ENCODE measurements around the gene SH2D1A. TPM values are rescaled to one million over a fixed set of nuclear protein-coding genes. Genes with fewer than 3 reads are reported as not detected.
"Not testable (repeated sequence)": the region's sequence is repeated elsewhere in the genome, so short reads cannot be mapped to it uniquely, and the experiment has no call there.

The SH2D1A gene
- total RNA-seq, 1 donor = not detected

DNA sequence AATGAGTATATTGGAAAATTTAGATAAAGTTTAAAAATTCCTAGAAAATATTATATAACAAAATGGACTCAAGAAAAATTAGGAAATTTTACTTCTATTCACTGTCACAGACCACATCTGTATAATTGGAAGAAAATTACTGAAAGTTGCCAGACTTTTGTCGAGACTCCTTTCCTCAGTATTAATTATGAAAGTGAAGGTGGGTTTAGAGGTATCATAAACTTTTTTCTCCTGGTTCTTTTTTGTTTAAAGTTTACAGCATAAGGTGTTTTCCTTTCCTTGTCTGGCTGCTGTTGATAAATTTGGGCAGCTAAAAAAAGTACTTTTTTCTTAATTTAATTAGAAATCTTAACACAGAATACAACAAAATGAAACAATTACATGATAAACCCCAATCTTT lies 20.6 kb upstream of the SH2D1A start:
- Histone ChIP-seq H3K36me3 (ENCODE audit: insufficient read depth, low read length) (no peaks in the 10 kb centered on the region), H2AFZ (ENCODE audit: low read length) (no peak overlapping the region), H3K27me3 (ENCODE audit: insufficient read depth, low read length) (no peaks in the 10 kb centered on the region), H3K4me1 (ENCODE audit: insufficient read depth, low read length) (no peaks in the 10 kb centered on the region), H3K27ac (ENCODE audit: low read depth, low read length) (no peak overlapping the region), H3K4me3 (ENCODE audit: insufficient read depth, low read length) (no peak overlapping the region), H3K4me2 (ENCODE audit: insufficient read depth, low read length) (no peak overlapping the region), H4K20me1 (ENCODE audit: insufficient read depth, low read length) (no peaks in the 10 kb centered on the region), H3K79me2 (ENCODE audit: insufficient read depth, low read length) (no peaks in the 10 kb centered on the region), H3K9me3 (ENCODE audit: low read depth, low read length) (no peaks in the 10 kb centered on the region)
- no peak for DNase-seq (ENCODE audit: insufficient read length, low spot score, missing footprints)
- TF ChIP-seq CTCF (IDR thresholded peaks at IDR 0.05; ENCODE audit: extremely low read depth, low read depth, low read length) = no peak

- Histone ChIP-seq H3K9me3 (ENCODE audit: low read depth, low read length) (no peaks in the 10 kb centered on the region), H3K27me3 (ENCODE audit: insufficient read depth, low read length) (no peaks in the 10 kb centered on the region), H3K36me3 (ENCODE audit: insufficient read depth, low read length) (no peaks in the 10 kb centered on the region), H4K20me1 (ENCODE audit: insufficient read depth, low read length) (no peaks in the 10 kb centered on the region), H3K4me3 (ENCODE audit: insufficient read depth, low read length) (no peak overlapping the region), H3K79me2 (ENCODE audit: insufficient read depth, low read length) (no peaks in the 10 kb centered on the region), H3K4me2 (ENCODE audit: insufficient read depth, low read length) (no peak overlapping the region), H2AFZ (ENCODE audit: low read length) (no peak overlapping the region), H3K4me1 (ENCODE audit: insufficient read depth, low read length) (no peaks in the 10 kb centered on the region), H3K27ac (ENCODE audit: low read depth, low read length) (no peak overlapping the region)
- no peak for TF ChIP-seq CTCF (IDR thresholded peaks at IDR 0.05; ENCODE audit: extremely low read depth, low read depth, low read length)
- DNase-seq (ENCODE audit: insufficient read length, low spot score, missing footprints) = no peak
Observed at GRCh38 chrX:124328765-124329164, 17.6 kb upstream of the SH2D1A start.

DNA sequence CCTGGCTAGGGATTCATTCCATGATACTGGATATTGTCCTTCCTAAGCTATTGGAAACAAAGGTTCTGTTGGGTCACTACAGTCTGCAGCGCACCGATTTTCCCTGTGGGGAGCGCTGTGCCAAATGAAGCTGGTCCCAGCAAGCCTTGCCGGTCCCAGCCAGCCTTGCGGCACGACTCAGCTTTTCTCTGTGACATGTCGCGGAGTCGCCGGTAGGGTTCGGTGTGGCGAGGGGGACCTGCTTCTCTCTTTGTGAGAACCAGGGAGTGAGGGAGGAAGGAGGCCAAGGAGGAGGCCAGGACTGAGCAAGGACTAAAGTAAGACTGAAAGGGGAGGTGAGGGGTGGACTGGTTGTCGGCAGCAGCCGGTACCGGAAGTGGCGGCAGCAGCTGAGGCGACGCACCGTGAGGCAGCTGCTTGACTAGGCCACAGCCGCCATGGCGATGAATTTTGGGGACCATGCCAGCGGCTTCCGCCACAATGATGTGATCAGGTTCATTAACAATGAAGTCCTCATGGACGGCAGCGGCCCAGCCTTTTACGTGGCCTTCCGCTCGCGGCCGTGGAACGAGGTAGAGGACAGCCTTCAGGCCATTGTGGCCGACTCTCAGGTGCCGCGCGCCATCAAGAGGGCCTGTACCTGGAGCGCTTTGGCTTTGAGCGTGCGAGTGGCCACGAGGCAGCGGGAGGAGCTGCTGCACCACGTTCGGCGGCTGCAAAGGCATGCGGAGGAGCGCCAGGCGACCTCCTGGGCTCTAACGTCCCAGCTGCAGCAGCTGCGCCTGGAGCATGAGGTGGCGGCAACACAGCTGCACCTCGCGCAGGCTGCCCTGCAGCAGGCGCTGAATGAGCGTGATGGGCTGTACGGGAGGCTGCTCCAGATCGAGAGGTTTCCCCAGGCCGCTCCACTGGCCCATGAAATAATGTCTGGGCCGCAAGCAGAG lies 13.6 kb upstream of the SH2D1A start, which contains the start of gene TEX13D:
Gene TEX13D, plus strand, starts transcription at position 180 of the 944 bp plus-strand sequence. Its CDS starts 258 bp downstream, at position 438.
- TF ChIP-seq CTCF (IDR thresholded peaks at IDR 0.05; ENCODE audit: extremely low read depth, low read depth, low read length) = no peak

DNA sequence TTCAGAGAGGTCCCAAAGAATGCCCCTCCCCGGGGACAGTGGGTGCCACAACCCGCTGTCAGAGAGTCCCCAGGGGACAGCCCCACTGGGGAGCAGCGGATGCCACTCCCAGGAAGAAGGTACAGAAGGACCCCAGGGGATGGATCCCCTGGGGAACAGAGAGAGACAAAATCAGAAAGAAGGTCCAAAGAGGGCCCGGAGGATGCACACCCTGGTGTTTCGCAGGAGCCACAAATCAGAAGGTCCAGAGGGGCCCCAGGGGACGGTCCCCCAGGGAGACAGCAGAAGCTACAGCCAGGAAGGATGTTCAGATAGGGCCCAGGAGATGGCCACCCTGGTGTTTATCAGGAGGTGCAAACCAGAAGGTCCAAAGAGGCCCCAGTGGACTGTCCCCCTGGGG lies 12.5 kb upstream of the SH2D1A start:
- Histone ChIP-seq H3K9me3 (ENCODE audit: low read depth, low read length) (no peaks in the 10 kb centered on the region), H2AFZ (ENCODE audit: low read length) (no peak overlapping the region), H3K27ac (ENCODE audit: low read depth, low read length) (no peak overlapping the region), H3K79me2 (ENCODE audit: insufficient read depth, low read length) (no peaks in the 10 kb centered on the region), H4K20me1 (ENCODE audit: insufficient read depth, low read length) (no peaks in the 10 kb centered on the region), H3K4me3 (ENCODE audit: insufficient read depth, low read length) (no peak overlapping the region), H3K4me1 (ENCODE audit: insufficient read depth, low read length) (no peaks in the 10 kb centered on the region), H3K27me3 (ENCODE audit: insufficient read depth, low read length) (no peaks in the 10 kb centered on the region), H3K36me3 (ENCODE audit: insufficient read depth, low read length) (no peaks in the 10 kb centered on the region), H3K4me2 (ENCODE audit: insufficient read depth, low read length) (no peak overlapping the region)
- no peak for DNase-seq (ENCODE audit: insufficient read length, low spot score, missing footprints)
- no peak for TF ChIP-seq CTCF (IDR thresholded peaks at IDR 0.05; ENCODE audit: extremely low read depth, low read depth, low read length)

More for the DNA sequence above, 13.6 kb upstream of the SH2D1A start, which contains the start of gene TEX13D:
- no peak within 1 kb of the TSS for H2AFZ ChIP-seq (ENCODE audit: low read length)
- H3K4me2 ChIP-seq (ENCODE audit: insufficient read depth, low read length) = no peak within 1 kb of the TSS
- no peaks in the 10 kb centered on the region for H3K79me2 ChIP-seq (ENCODE audit: insufficient read depth, low read length)
- H3K9me3 ChIP-seq (ENCODE audit: low read depth, low read length) = no peaks in the 10 kb centered on the region
- H4K20me1 ChIP-seq (ENCODE audit: insufficient read depth, low read length) = no peaks in the 10 kb centered on the region
- no peaks in the 10 kb centered on the region for H3K4me1 ChIP-seq (ENCODE audit: insufficient read depth, low read length)
- H3K36me3 ChIP-seq (ENCODE audit: insufficient read depth, low read length) = no peaks in the 10 kb centered on the region
- H3K27ac ChIP-seq (ENCODE audit: low read depth, low read length) = no peak within 1 kb of the TSS
- no peak for DNase-seq (ENCODE audit: insufficient read length, low spot score, missing footprints)
- H3K4me3 ChIP-seq (ENCODE audit: insufficient read depth, low read length) = no peak within 1 kb of the TSS
- no peaks in the 10 kb centered on the region for H3K27me3 ChIP-seq (ENCODE audit: insufficient read depth, low read length)

DNA sequence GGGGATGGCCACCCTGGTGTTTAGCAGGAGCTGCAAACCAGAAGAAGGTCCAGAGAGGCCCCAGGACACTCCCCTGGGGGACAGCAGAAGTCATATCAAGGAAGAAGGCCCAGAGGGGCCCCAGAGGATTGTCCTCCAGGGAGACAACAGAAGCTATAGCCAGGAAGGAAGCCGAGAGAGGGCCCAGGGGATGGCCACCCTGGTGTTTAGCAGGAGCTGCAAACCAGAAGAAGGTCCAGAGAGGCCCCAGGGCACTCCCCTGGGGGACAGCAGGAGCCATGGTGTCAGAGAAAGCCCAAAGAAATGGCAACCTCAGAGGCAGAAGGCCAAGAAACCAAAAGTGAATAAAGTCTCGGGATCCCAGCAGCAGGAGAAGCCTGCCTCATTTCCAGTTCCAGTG lies 11.8 kb upstream of the SH2D1A start:
- not testable (repeated sequence) for H3K4me1 ChIP-seq (ENCODE audit: insufficient read depth, low read length); H3K4me3 ChIP-seq (ENCODE audit: insufficient read depth, low read length); H3K27me3 ChIP-seq (ENCODE audit: insufficient read depth, low read length); H4K20me1 ChIP-seq (ENCODE audit: insufficient read depth, low read length); H3K4me2 ChIP-seq (ENCODE audit: insufficient read depth, low read length); DNase-seq (ENCODE audit: insufficient read length, low spot score, missing footprints); H3K79me2 ChIP-seq (ENCODE audit: insufficient read depth, low read length); H3K36me3 ChIP-seq (ENCODE audit: insufficient read depth, low read length); H3K27ac ChIP-seq (ENCODE audit: low read depth, low read length); H2AFZ ChIP-seq (ENCODE audit: low read length); H3K9me3 ChIP-seq (ENCODE audit: low read depth, low read length)
